ENCODE measurements around the gene UBFD1.

Gene UBFD1

DNA sequence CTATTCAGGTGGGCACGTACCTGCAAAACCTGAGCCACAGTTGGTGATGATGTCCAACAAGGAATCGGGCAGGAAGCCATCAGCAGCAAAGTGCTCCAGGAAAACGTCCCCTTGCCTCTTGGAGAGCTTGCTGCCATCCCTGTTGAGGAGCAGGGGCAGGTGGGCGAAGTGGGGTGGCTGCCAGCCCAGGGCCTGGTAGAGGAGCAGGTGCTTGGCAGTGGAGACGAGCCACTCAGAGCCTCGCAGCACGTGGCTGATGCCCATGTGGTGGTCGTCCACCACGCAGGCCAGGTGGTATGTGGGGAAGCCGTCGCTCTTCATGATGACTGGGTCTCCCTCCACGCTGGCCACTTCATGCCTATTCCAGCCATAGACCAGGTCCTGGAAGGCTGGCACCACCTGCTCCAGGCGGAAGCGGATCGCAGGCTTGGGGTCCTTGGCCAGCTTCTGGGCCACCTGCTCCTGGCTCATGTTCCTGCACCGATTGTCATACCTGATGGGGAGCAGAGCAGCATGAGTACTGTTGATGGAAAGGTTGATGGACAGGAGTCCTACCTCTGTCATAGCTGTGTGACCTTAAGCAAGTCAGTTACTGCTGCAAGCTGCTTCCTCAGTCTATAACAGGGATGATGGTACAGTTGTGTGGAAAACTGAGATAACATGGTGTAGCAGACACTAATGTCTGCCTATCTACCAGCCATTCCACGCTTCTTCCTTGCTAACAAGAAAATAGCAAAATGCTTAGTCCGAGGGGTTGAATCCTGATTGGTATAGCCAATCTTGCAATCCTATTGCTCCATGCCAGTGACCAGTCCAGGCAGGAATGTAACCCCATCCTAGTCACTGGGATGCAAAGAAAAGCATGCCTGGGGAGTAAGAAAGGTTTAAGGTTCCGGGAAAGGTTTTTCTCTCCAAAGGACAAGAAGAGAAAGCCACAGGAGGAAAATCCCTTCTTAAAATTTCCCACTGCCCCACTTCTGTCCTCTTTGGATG lies 22.4 kb upstream of the UBFD1 start:
- no peak overlapping the region for H3K4me3 ChIP-seq (ENCODE audit: low read depth, low read length)
- no peak overlapping the region for H2AFZ ChIP-seq
- no peak overlapping the region for H3K4me2 ChIP-seq (ENCODE audit: low read length)
- H3K36me3 ChIP-seq (ENCODE audit: control insufficient read depth, insufficient read depth, low read length) = no peaks in the 10 kb centered on the region
- no peaks in the 10 kb centered on the region for H3K27me3 ChIP-seq (ENCODE audit: control insufficient read depth, insufficient read depth, low read length)
- peaks cover 3% of the 10 kb centered on the region for H3K79me2 ChIP-seq
- H3K4me1 ChIP-seq = no peaks in the 10 kb centered on the region
- TF ChIP-seq, protein P1, sequence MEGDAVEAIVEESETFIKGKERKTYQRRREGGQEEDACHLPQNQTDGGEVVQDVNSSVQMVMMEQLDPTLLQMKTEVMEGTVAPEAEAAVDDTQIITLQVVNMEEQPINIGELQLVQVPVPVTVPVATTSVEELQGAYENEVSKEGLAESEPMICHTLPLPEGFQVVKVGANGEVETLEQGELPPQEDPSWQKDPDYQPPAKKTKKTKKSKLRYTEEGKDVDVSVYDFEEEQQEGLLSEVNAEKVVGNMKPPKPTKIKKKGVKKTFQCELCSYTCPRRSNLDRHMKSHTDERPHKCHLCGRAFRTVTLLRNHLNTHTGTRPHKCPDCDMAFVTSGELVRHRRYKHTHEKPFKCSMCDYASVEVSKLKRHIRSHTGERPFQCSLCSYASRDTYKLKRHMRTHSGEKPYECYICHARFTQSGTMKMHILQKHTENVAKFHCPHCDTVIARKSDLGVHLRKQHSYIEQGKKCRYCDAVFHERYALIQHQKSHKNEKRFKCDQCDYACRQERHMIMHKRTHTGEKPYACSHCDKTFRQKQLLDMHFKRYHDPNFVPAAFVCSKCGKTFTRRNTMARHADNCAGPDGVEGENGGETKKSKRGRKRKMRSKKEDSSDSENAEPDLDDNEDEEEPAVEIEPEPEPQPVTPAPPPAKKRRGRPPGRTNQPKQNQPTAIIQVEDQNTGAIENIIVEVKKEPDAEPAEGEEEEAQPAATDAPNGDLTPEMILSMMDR (IDR thresholded peaks at IDR 0.05) = no peak
- H3K9ac ChIP-seq = no peak overlapping the region
- no peaks in the 10 kb centered on the region for H3K9me3 ChIP-seq (ENCODE audit: control insufficient read depth, low read length)
- no peak overlapping the region for H3K27ac ChIP-seq

DNA sequence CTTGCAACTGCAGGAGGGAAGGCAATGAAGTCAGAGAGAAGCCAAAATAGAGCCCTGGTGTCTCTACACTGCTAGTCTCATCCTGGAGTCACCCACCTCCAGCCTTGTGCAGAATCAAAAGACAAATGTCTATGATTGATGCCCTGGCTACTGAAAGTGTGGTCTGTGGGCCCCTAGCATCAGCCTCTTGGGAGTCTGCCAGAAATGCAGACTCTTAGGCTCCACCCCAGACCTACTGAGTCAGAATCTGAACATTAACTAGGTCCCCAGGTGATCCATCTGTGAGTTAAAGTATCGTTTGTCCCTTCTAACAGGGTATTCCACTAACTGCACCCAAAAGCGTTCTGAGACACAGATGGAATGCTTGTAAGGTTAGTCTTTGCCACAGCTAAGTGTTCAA lies 21.6 kb upstream of the UBFD1 start:
- Histone ChIP-seq H3K4me3 (ENCODE audit: low read depth, low read length) (no peak overlapping the region), H3K9me3 (ENCODE audit: control insufficient read depth, low read length) (no peaks in the 10 kb centered on the region), H2AFZ (no peak overlapping the region), H3K9ac (no peak overlapping the region), H3K36me3 (ENCODE audit: control insufficient read depth, insufficient read depth, low read length) (no peaks in the 10 kb centered on the region), H3K79me2 (peaks cover 3% of the 10 kb centered on the region), H3K4me2 (ENCODE audit: low read length) (no peak overlapping the region), H3K4me1 (no peaks in the 10 kb centered on the region), H3K27ac (no peak overlapping the region), H3K27me3 (ENCODE audit: control insufficient read depth, insufficient read depth, low read length) (no peaks in the 10 kb centered on the region)
- TF ChIP-seq, protein P1 (IDR thresholded peaks at IDR 0.05) = no peak

DNA sequence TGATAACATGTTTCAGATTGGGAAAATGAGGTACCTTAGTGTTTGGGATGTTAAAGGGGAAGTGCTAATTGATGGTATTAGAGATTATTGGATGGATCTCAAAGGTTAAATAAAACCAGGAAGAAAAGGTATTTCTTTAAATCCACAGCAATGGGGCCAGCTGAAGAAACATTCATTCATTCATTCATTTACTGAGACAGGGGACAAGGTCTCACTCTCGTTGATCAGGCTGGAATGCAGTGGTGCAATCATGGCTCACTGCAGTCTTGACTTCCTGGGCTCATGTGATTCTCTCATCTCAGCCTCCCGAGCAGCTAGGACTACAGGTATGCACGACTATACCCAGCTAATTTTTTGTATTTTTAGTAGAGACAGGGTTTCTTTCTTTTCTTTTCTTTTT lies 20.1 kb upstream of the UBFD1 start:
- no peak overlapping the region for H3K4me3 ChIP-seq (ENCODE audit: low read depth, low read length)
- TF ChIP-seq, protein P1 (IDR thresholded peaks at IDR 0.05) = no peak

DNA sequence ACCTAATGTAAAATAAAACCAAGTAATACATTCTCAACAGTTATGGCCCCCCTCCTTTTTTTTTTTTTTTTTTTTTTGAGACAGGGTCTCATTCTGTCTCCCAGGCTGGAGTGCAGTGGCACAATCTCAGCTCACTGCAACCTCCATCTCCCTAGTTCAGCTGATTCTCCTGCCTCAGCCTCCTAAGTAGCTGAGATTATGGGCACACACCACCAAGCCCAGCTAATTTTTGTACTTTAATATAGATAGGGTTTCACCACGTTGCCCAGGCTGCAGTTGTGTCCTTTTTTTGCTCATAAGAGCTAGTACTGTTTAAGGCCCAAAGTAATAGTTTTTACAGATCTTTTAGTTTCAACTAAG lies 18.6 kb upstream of the UBFD1 start:
- H3K9me3 ChIP-seq (ENCODE audit: control insufficient read depth, low read length) = no peaks in the 10 kb centered on the region
- H3K4me1 ChIP-seq = no peaks in the 10 kb centered on the region
- no peaks in the 10 kb centered on the region for H3K27me3 ChIP-seq (ENCODE audit: control insufficient read depth, insufficient read depth, low read length)
- H3K9ac ChIP-seq = no peak overlapping the region
- no peaks in the 10 kb centered on the region for H3K36me3 ChIP-seq (ENCODE audit: control insufficient read depth, insufficient read depth, low read length)
- TF ChIP-seq, protein P1 (IDR thresholded peaks at IDR 0.05) = no peak
- H3K27ac ChIP-seq = no peak overlapping the region
- peaks cover 2% of the 10 kb centered on the region for H3K79me2 ChIP-seq
- no peak overlapping the region for H3K4me3 ChIP-seq (ENCODE audit: low read depth, low read length)
- H3K4me2 ChIP-seq (ENCODE audit: low read length) = no peak overlapping the region
- no peak overlapping the region for H2AFZ ChIP-seq

More for the DNA sequence above, 20.1 kb upstream of the UBFD1 start:
- Histone ChIP-seq H3K4me2 (ENCODE audit: low read length) (no peak overlapping the region), H2AFZ (no peak overlapping the region), H3K9ac (no peak overlapping the region), H3K4me1 (no peaks in the 10 kb centered on the region), H3K79me2 (peaks cover 2% of the 10 kb centered on the region), H3K27ac (no peak overlapping the region), H3K9me3 (ENCODE audit: control insufficient read depth, low read length) (no peaks in the 10 kb centered on the region), H3K27me3 (ENCODE audit: control insufficient read depth, insufficient read depth, low read length) (no peaks in the 10 kb centered on the region), H3K36me3 (ENCODE audit: control insufficient read depth, insufficient read depth, low read length) (no peaks in the 10 kb centered on the region)
